Heart left ventricle (tissue), 16 donors: ENCODE results near the gene OR51B6. TPM values are rescaled to one million over a fixed set of nuclear protein-coding genes. Genes with fewer than 3 reads are reported as not detected.

Experiments
- ATAC-seq, 4 donors: fragments of 200-7000 bp; cut with Tn5 transposase; one replicate each; pipeline ENCODE4 v1.9.1; 2020 to 2022; ENCODE audit warnings: moderate library complexity in 4 of 4, mild to moderate bottlenecking in 3 of 4, moderate number of reproducible peaks in 1 of 4
- DNase-seq, 5 donors: peaks; one replicate each; pipeline ENCODE4 v3.0.0-alpha.2; 2020
- H3K27ac ChIP-seq, 12 donors: fragments of 200-600 bp; sonication (generic) in 4 of 12; one replicate each; pipeline versions ENCODE4 v1.5.0 to v1.8.0; 2016 to 2022; ENCODE audit warnings: mild to moderate bottlenecking in 2 of 12
- H3K27me3 ChIP-seq, 9 donors: fragments of 200-600 bp; sonication (generic) in 2 of 9; one replicate each; pipeline versions ENCODE4 v1.5.1 to v1.8.0; 2016 to 2022; ENCODE audit warnings: mild to moderate bottlenecking in 3 of 9
- H3K36me3 ChIP-seq, 9 donors: fragments of 200-600 bp; sonication (generic) in 2 of 9; one replicate each; pipeline versions ENCODE4 v1.5.0 to v1.8.0; 2018 to 2022; ENCODE audit warnings: mild to moderate bottlenecking in 2 of 9
- H3K4me1 ChIP-seq, 12 donors: fragments of 200-600 bp; sonication (generic) in 4 of 12; one replicate each; pipeline versions ENCODE4 v1.5.0 to v1.8.0; 2016 to 2022; ENCODE audit warnings: mild to moderate bottlenecking in 3 of 12
- H3K4me3 ChIP-seq, 12 donors: fragments of 200-600 bp; sonication (generic) in 4 of 12; one replicate each; pipeline versions ENCODE4 v1.5.0 to v1.8.0; 2017 to 2022; ENCODE audit warnings: mild to moderate bottlenecking in 9 of 12, moderate library complexity in 4 of 12
- H3K9me3 ChIP-seq, 12 donors: fragments of 200-600 bp; sonication (generic) in 4 of 12; one replicate each; pipeline versions ENCODE4 v1.5.0 to v1.8.0; 2016 to 2022; ENCODE audit warnings: mild to moderate bottlenecking in 1 of 12
- CTCF ChIP-seq, 12 donors: fragments of 200-600 bp; sonication (generic) in 4 of 12; IDR thresholded peaks; one replicate each; pipeline versions ENCODE4 v1.5.0 to v1.8.0; 2018 to 2022; ENCODE audit warnings: antibody characterized with exemption in 12 of 12, mild to moderate bottlenecking in 5 of 12
- POLR2A ChIP-seq, 2 donors: fragments of 450-650 bp; IDR thresholded peaks; one replicate each; pipeline ENCODE4 v1.6.1; 2017; ENCODE audit warnings: antibody characterized with exemption in 2 of 2, mild to moderate bottlenecking in 2 of 2, moderate library complexity in 2 of 2
- WGBS, 4 donors: extraction: QIAGEN DNeasy Blood & Tissue Kit in 2 of 4; methylation state at CpG; one replicate each; pipeline versions ENCODE4 v1.1.5 to v1.1.7; 2013 to 2018; 5-methylcytosine and 5-hydroxymethylcytosine counted together
- intact Hi-C, 10 donors: fragments of 100-400 bp; cut with DNase I; formaldehyde crosslinking; loops; one replicate each; pipeline versions ENCODE4 v1.11.1 to v1.14.2; 2022
- polyA plus RNA-seq, 2 donors: library from polyadenylated mRNA; stranded (reverse); fragments of 200-250 nt; gene quantifications; one replicate each; pipeline ENCODE4 v1.2.3, GENCODE V29; 2013
- total RNA-seq, 9 donors: library from RNA; depleted of rRNA in 2 of 9; stranded (reverse); fragments of >200 nt in 2 of 9; fragmentation: NEBNext Ultra II Directional in 3 of 9; extraction: Animal tissue kit (Norgen Biotek cat#: 25700) in 3 of 9; gene quantifications; one replicate each; pipeline versions ENCODE4 v1.1.0 to v1.2.4, GENCODE V29; 2016 to 2023
- donor health status: ischemic (EF 13 %, LVEDD 7.1; RV severe dilation, severe dysfunction).
- donor health status: healthy with polysubstance abuse.
- donor health status: DM: no; HTN: yes; CAD: no.
- donor health status: DM: no; HTN: no; CAD: no.
- donor health status: ischemic (EF 25% LVEDD 6.9; RV normal size, moderate dysfunction).
- donor health status: ischemic (EF 25% LVEDD 5.7; RV mildly dilated, moderate dysfunction).
- donor health status: healthy.
- donor health status: DM: yes; HTN: yes; CAD: no.
- donor health status: ischemic (EF 35%, LVEDD 5.7; RV mildly dilated, moderate dysfunction).
- donor health status: nonischemic (EF 11% LVEDD 7.7; RV severe dilation, severe dysfunction).
- donor health status: DM: yes; HTN: yes; CAD: no.
- donor health status: PGD.
- donor health status: ischemic (EF 29% LVEDD 5.4; RV normal size, mild dysfunction).
- donor health status: nonischemic (EF 23%, LVEDD 6.1; RV moderate dilation, normal function).

OR51B6 gene
- total and polyA plus RNA-seq, 11 donors = not detected

DNA sequence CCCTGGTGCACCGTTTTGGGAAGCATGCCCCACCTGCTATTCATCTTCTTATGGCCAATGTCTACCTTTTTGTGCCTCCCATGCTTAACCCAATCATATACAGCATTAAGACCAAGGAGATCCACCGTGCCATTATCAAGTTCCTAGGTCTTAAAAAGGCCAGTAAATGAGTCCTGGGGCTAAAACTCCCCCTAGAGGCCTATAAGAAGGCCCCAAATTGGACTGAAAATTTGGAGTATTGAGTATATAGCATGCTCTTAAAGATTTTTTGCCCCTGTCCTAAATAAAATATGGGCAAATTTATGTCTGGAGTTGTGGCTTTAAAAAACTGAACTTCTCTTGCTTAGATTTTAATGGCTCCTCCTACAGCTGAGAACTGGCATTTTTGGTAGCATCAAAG is 38.9 kb downstream of the OR51B6 start:
- H3K4me1 ChIP-seq = no peaks in the 10 kb centered on the region
- TF ChIP-seq CTCF (IDR thresholded peaks at IDR 0.05) (no peak), POLR2A (IDR thresholded peaks at IDR 0.05) (no peak)
- no peak overlapping the region for H3K27ac ChIP-seq
- H3K36me3 ChIP-seq = no peaks in the 10 kb centered on the region
- ATAC-seq (no peak), DNase-seq (no peak)
- WGBS, 4 donors = 58 to 71% (median 64%) methylated on average over 2 of the region's 2 CpGs
- H3K4me3 ChIP-seq = no peak overlapping the region
- H3K27me3 ChIP-seq = no peaks in the 10 kb centered on the region
- no peaks in the 10 kb centered on the region for H3K9me3 ChIP-seq
- intact Hi-C loops = no loop called here

DNA sequence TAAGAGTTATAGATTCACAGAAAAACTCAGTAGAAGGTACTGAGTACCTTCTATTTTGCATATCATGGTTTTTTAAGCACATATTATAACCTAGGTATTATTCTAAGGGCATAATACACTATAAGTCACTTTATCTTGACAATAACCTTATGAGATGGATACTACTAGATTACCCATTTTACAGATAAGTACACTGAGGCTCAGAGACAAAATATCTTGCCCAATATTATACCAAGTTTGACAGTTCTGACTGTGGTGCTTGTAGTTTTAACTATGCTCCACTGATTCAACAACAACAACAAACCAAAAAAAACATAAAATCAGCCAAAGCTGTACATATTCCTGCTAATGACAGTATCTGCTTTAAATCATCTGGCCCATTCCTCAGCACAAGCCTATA is 42.8 kb downstream of the OR51B6 start:
- H3K27ac ChIP-seq = no peak overlapping the region
- H3K4me3 ChIP-seq = no peak overlapping the region
- DNase-seq (no peak), ATAC-seq (no peak)
- H3K27me3 ChIP-seq = no peaks in the 10 kb centered on the region
- no peaks in the 10 kb centered on the region for H3K9me3 ChIP-seq
- H3K36me3 ChIP-seq = no peaks in the 10 kb centered on the region
- intact Hi-C loops = no loop called here
- H3K4me1 ChIP-seq = no peaks in the 10 kb centered on the region
- no peak for TF ChIP-seq POLR2A (IDR thresholded peaks at IDR 0.05)
- no peak for TF ChIP-seq CTCF (IDR thresholded peaks at IDR 0.05)

DNA sequence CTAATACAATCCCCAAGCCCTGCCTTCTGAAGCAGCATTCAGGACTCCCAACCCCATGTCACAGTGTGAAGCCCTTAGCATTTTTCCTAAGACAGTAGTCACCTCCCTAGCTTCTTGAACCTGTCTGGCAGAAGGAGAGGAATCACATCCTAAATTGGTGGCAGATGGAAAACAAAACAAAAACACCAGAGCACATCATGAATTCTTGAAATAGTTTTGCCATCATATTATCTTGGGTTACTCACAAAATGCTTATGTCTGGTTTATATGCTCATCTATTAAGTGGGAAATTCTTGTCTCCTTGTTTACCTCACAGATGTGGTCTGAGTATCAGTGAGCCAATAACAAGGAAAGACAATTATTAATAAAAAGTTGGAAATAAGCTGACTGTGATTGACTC is 47.6 kb downstream of the OR51B6 start:
- no peaks in the 10 kb centered on the region for H3K36me3 ChIP-seq
- no peaks in the 10 kb centered on the region for H3K9me3 ChIP-seq
- no peaks in the 10 kb centered on the region for H3K4me1 ChIP-seq
- TF ChIP-seq POLR2A (IDR thresholded peaks at IDR 0.05) (no peak), CTCF (IDR thresholded peaks at IDR 0.05) (no peak)
- H3K27me3 ChIP-seq = no peaks in the 10 kb centered on the region
- ATAC-seq = no peak
- H3K4me3 ChIP-seq = no peak overlapping the region
- intact Hi-C loops = no loop called here
- no peak overlapping the region for H3K27ac ChIP-seq
- no peak for DNase-seq

Other genes with a start within 250 kb of the OR51B6 start
- not detected for gene OR52A5, start 213.2 kb upstream of the OR51B6 start, total RNA-seq
- gene OR52A5, start 213.2 kb upstream of the OR51B6 start, polyA plus RNA-seq = not detected
- gene OR52A1, start 196.8 kb upstream of the OR51B6 start, total RNA-seq = not detected
- not detected for gene OR52A1, start 196.8 kb upstream of the OR51B6 start, polyA plus RNA-seq
- gene OR51V1, start 150.8 kb upstream of the OR51B6 start, total RNA-seq = not detected
- not detected for gene OR51V1, start 150.8 kb upstream of the OR51B6 start, polyA plus RNA-seq
- gene HBB, start 124.4 kb upstream of the OR51B6 start, total RNA-seq = 1,000 to 10,000 TPM in 1 of 9 donors, 100 to 1,000 TPM in 8; 123 to 1,223 (median 316) TPM
- gene HBB, start 124.4 kb upstream of the OR51B6 start, polyA plus RNA-seq = 10 to 100 TPM in 1 of 2 donors, 1 to 10 TPM in 1; 1.1 to 53.3 TPM
- gene HBD, start 117.0 kb upstream of the OR51B6 start, total RNA-seq = 1 to 10 TPM in 1 of 9 donors, not detected in 8; 4.2 TPM
- not detected for gene HBD, start 117.0 kb upstream of the OR51B6 start, polyA plus RNA-seq
- not detected for gene HBG1, start 101.7 kb upstream of the OR51B6 start, total RNA-seq
- not detected for gene HBG1, start 101.7 kb upstream of the OR51B6 start, polyA plus RNA-seq
- gene HBG2, start 96.7 kb upstream of the OR51B6 start, total RNA-seq = 1 to 10 TPM in 2 of 9 donors, under 1 TPM in 1, not detected in 6; 0.72 to 2.0 (median 1.9) TPM
- gene HBG2, start 96.7 kb upstream of the OR51B6 start, polyA plus RNA-seq = not detected
- not detected for gene HBE1, start 81.6 kb upstream of the OR51B6 start, total RNA-seq
- gene HBE1, start 81.6 kb upstream of the OR51B6 start, polyA plus RNA-seq = not detected
- not detected for gene OR51B4, start 49.6 kb upstream of the OR51B6 start, total RNA-seq
- gene OR51B4, start 49.6 kb upstream of the OR51B6 start, polyA plus RNA-seq = not detected
- gene OR51B2, start 27.2 kb upstream of the OR51B6 start, total RNA-seq = not detected
- not detected for gene OR51B2, start 27.2 kb upstream of the OR51B6 start, polyA plus RNA-seq
- gene OR51B5, start 8.0 kb upstream of the OR51B6 start, total RNA-seq = under 1 TPM in 1 of 9 donors, not detected in 8; 0.80 TPM
- under 1 TPM in 1 of 2 donors, not detected in 1; 0.11 TPM for gene OR51B5, start 8.0 kb upstream of the OR51B6 start, polyA plus RNA-seq
- gene OR51M1, start 32.3 kb downstream of the OR51B6 start, total RNA-seq = not detected
- gene OR51M1, start 32.3 kb downstream of the OR51B6 start, polyA plus RNA-seq = not detected
- gene OR51Q1, start 70.6 kb downstream of the OR51B6 start, total RNA-seq = not detected
- not detected for gene OR51Q1, start 70.6 kb downstream of the OR51B6 start, polyA plus RNA-seq
- not detected for gene OR51I1, start 90.0 kb downstream of the OR51B6 start, total RNA-seq
- not detected for gene OR51I1, start 90.0 kb downstream of the OR51B6 start, polyA plus RNA-seq
- gene OR51I2, start 97.8 kb downstream of the OR51B6 start, total RNA-seq = not detected
- gene OR51I2, start 97.8 kb downstream of the OR51B6 start, polyA plus RNA-seq = not detected
- gene OR52D1, start 137.2 kb downstream of the OR51B6 start, total RNA-seq = not detected
- gene OR52D1, start 137.2 kb downstream of the OR51B6 start, polyA plus RNA-seq = not detected
- under 1 TPM in 1 of 9 donors, not detected in 8; 0.16 TPM for gene UBQLN3, start 158.4 kb downstream of the OR51B6 start, total RNA-seq
- gene UBQLN3, start 158.4 kb downstream of the OR51B6 start, polyA plus RNA-seq = not detected
- gene UBQLNL, start 165.2 kb downstream of the OR51B6 start, total RNA-seq = under 1 TPM in 5 of 9 donors, not detected in 4; 0.14 to 0.25 (median 0.17) TPM
- under 1 TPM; 0.03 to 0.23 TPM for gene UBQLNL, start 165.2 kb downstream of the OR51B6 start, polyA plus RNA-seq
- under 1 TPM in 2 of 9 donors, not detected in 7; 0.32 to 0.47 TPM for gene OR52H1, start 197.0 kb downstream of the OR51B6 start, total RNA-seq
- gene OR52H1, start 197.0 kb downstream of the OR51B6 start, polyA plus RNA-seq = not detected
- gene OR52B6, start 229.4 kb downstream of the OR51B6 start, total RNA-seq = not detected
- gene OR52B6, start 229.4 kb downstream of the OR51B6 start, polyA plus RNA-seq = not detected
- 1 to 10 TPM in 6 of 9 donors, under 1 TPM in 3; 0.39 to 2.4 (median 1.1) TPM for gene TRIM6, start 245.1 kb downstream of the OR51B6 start, total RNA-seq
- under 1 TPM; 0.50 to 0.88 TPM for gene TRIM6, start 245.1 kb downstream of the OR51B6 start, polyA plus RNA-seq